Brain pericyte (primary cell): Measurements from ENCODE around the gene FRMD6.
"Not testable (repeated sequence)": the region's sequence is repeated elsewhere in the genome, so short reads cannot be mapped to it uniquely, and the experiment has no call there.

Source experiments
- DNase-seq: peaks from one replicate; pipeline ENCODE4 v3.0.0-alpha.2; 2012; ENCODE audit warnings: low read depth, low spot score

FRMD6 gene

GRCh38 chr14:51628238-51628637 is 23.5 kb upstream of the FRMD6 start:
- DNase-seq: no peak

- DNase-seq: no peak
Measured at GRCh38 chr14:51630987-51631386, 20.7 kb upstream of the FRMD6 start.

GRCh38 chr14:51633298-51633697 is 18.4 kb upstream of the FRMD6 start:
- not testable (repeated sequence) for DNase-seq

- DNase-seq: no peak
Measured at GRCh38 chr14:51636109-51636508, 15.6 kb upstream of the FRMD6 start.

GRCh38 chr14:51638071-51638944 is 13.4 kb upstream of the FRMD6 start:
- no peak for DNase-seq

GRCh38 chr14:51639668-51640316 is 11.9 kb upstream of the FRMD6 start:
- no peak for DNase-seq

GRCh38 chr14:51643140-51643539 is 8.6 kb upstream of the FRMD6 start:
- DNase-seq: no peak

- no peak for DNase-seq
Measured at GRCh38 chr14:51644217-51644933, 7.3 kb upstream of the FRMD6 start.

GRCh38 chr14:51648296-51648695 is 3.4 kb upstream of the FRMD6 start:
- DNase-seq: no peak

GRCh38 chr14:51650716-51651387 is 858 bp upstream of the FRMD6 start:
- no peak for DNase-seq

GRCh38 chr14:51652168-51653078 is 713 bp downstream of the FRMD6 start:
- no peak for DNase-seq

- no peak for DNase-seq
Measured at GRCh38 chr14:51653079-51653774, 1.5 kb downstream of the FRMD6 start.

- no peak for DNase-seq
Measured at GRCh38 chr14:51653775-51654532, 2.2 kb downstream of the FRMD6 start.

GRCh38 chr14:51654533-51654845 is 2.8 kb downstream of the FRMD6 start:
- no peak for DNase-seq

GRCh38 chr14:51657762-51658161 is 6.1 kb downstream of the FRMD6 start:
- no peak for DNase-seq

GRCh38 chr14:51658441-51659173 is 6.9 kb downstream of the FRMD6 start:
- no peak for DNase-seq

GRCh38 chr14:51660741-51661140 is 9.0 kb downstream of the FRMD6 start:
- no peak for DNase-seq

- DNase-seq: no peak
Measured at GRCh38 chr14:51661504-51661903, 9.8 kb downstream of the FRMD6 start.

GRCh38 chr14:51663783-51664326 is 12.1 kb downstream of the FRMD6 start:
- no peak for DNase-seq
